AG20443 (cell line): ENCODE data around the gene SRXN1.
A peak's percentile ranks its signal among the peaks of the same experiment; 100 is the strongest.
"Not testable (repeated sequence)": the region's sequence is repeated elsewhere in the genome, so short reads cannot be mapped to it uniquely, and the experiment has no call there.

ENCODE experiments used
- DNase-seq: peaks from one replicate; pipeline ENCODE4 v3.0.0; 2012; ENCODE audit warnings: low spot score, mixed read lengths

SRXN1 gene

GRCh38 chr20:653110-653589 lies at the start of gene SRXN1:
SRXN1 (minus strand) TSS chr20:653200; CDS start chr20:653185, 15 bp downstream.
- DNase-seq: peak; percentile 98

DNA sequence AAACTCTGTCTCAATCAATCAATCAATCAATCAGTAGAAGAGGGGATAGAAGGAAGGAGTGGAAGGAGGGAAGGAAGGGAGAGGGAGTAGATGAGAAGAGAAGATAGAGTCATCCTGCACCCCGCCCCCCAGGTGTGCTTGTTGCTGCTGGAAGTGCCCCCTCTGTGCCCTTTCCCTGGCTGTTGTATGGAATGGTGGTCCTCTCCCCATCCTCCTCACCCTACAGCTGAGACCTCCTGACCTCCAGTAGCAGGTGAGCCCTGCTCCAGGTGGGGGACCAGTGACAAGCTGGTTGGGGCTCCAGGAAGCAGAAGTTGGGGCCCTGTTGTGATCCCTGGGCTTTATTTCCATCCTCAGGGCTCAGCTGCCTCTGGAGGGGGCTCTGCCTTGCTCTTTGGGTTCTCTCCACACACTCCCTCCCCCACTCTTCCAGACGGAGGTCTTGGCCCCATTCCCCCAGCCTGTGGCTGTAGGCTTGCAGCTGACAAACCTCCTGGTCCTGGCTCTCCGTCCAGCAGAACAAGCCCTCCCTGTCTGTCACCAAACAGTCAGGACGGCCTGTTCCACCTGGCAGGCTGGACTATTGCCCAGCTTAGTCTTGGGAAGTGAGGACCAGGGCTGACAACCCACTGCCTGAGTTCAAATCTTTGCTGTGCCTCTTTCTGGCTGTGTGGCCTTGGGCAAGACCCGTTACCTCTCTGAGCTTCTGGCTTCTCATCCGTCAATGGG lies 48.6 kb upstream of the SRXN1 start:
- DNase-seq: no peak

- no peak for DNase-seq
Observed at GRCh38 chr20:699811-700338, 46.9 kb upstream of the SRXN1 start.

DNA sequence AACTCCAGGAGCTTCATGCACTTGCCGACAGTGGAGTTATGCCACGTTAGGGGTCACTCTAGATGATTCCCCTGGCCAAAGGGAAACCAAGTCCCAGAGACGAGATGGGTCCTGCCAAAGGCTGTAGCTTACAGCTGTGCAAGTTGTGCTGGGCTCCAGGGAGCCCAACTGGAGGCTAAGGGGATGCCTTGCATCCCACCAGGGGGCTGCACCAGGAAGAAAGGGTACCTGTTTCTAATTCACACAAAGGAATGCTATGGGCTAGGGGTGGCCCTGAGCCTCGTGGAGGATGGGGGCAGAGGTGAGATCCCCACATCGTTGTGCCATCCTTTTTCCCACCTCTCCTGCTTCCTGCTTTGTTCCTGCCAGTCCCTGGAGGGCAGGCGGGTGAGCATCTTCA lies 46.3 kb upstream of the SRXN1 start:
- no peak for DNase-seq

GRCh38 chr20:698276-698675 lies 45.3 kb upstream of the SRXN1 start:
- no peak for DNase-seq

GRCh38 chr20:697826-698225 lies 44.8 kb upstream of the SRXN1 start:
- no peak for DNase-seq

GRCh38 chr20:695165-695866 lies 42.3 kb upstream of the SRXN1 start:
- DNase-seq: no peak

GRCh38 chr20:694496-694895 lies 41.5 kb upstream of the SRXN1 start:
- no peak for DNase-seq

DNA sequence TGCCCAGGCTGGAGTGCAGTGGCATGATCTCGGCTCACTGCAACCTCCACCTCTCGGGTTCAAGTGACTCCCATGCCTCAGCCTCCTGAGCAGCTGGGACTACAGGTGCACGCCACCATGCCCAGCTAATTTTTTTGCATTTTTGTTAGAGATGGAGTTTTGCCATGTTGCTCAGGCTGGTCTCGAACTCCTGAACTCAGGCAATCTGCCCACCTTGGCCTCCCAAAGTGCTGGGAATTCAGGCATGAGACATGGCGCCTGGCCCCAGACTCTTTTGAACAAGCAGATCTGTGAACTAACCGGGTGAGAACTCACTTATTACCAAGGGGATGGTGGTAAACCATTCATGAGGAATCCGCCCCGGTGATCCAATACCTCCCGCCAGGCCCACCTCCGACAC lies 40.8 kb upstream of the SRXN1 start:
- not testable (repeated sequence) for DNase-seq

GRCh38 chr20:692044-692443 lies 39.0 kb upstream of the SRXN1 start:
- DNase-seq: no peak

GRCh38 chr20:689947-690346 lies 36.9 kb upstream of the SRXN1 start:
- DNase-seq: no peak

DNA sequence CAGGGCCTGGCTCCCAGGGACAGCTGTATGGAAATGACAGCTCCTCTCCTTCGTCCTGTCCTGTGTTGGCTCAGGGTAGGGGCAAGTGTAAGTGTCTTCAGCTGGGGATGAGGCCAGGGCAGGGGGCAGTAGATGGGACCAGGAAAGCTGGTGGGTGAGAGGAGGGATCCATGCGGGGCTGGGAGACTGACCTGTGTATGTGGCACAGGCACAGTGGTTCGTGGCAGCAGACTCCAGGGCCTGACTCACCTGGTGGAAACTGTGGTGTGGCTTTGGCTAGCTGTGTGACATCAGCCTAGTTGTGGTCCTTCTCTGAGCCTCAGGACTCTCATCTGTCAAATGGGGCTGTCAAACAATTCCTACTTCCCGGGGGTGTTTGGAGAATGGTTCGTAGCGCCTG lies 36.3 kb upstream of the SRXN1 start:
- DNase-seq: no peak

- no peak for DNase-seq
Observed at GRCh38 chr20:688809-689212, 35.8 kb upstream of the SRXN1 start.

DNA sequence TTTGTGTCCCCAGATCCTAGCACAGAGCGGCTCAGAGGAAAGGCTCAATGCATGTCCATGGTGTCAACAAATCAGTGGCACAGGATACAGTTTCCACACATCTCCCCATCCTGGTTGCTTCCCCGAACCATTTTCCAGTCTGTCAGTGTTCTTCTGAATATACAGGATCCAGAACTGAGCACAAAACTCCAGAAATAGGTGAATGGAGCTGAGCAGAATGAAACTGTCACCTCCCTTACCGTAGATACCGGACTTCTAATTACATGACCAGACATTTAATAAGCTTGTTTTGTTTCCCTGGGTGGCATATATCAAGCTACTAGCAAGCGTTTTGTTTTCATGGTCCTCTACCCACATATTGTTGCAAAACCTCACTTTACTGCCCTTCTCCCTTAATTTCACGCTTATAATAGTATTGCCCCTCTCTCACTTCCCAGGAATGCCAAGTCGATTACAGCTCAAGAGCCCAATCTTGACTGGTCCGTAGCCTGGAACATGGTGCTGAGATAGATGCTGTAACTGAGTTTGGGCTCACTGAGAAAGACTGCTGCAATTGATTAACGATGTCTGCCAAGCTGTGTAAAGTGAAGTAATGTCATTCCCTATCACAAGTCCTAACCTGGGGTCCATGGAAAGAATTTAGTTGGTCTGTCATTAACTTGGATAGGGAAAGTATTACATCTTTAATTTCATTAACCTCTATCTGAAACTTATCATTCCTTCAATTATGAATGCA lies 34.6 kb upstream of the SRXN1 start:
- no peak for DNase-seq

GRCh38 chr20:684676-685319 lies 31.8 kb upstream of the SRXN1 start:
- DNase-seq: no peak

DNA sequence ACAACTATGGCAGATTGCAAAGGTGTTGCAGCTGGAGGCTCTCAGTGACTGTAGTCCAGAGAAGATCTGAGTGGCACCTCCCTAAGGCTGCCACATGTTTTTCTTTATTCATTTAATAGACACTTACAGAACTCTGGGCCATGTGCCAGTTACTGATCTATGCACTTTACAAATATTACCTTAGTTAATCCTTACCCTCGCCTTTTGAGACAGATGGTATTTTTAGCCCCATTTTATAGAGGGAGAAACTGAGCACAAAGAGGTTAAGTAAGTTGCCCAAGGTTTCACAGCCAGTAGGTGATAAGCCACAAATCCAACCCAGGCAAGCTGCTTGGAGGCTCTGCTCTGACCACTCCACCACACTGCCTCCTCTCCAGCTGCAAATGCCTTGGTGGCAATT lies 29.1 kb upstream of the SRXN1 start:
- DNase-seq: no peak

DNA sequence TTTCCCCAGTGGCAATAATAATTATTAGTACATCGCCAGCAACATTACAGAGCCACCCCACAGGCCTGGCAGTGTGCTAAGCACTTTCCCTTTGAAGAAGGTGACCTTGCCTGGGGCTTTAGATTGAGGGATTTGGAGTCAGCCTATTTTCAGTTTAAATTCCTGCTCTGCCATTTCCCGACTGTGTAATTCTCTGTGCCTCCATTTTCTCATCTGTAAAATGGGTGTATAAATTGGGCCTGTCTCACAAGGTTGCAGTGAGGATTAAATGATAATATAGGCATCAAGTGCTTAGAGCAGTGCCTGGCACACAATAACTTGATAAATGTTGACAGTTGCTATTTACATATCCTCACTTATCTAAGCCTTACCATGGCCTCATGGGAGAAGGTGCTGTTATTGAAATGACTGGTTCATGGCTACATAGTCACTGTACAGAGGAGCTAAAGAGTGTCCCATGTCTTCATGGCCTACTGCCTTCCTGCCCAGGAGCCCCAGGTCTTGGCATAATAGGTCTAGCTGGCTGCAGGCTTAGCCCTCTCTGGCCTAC lies 27.7 kb upstream of the SRXN1 start:
- no peak for DNase-seq

GRCh38 chr20:677957-678356 lies 25.0 kb upstream of the SRXN1 start:
- no peak for DNase-seq

DNA sequence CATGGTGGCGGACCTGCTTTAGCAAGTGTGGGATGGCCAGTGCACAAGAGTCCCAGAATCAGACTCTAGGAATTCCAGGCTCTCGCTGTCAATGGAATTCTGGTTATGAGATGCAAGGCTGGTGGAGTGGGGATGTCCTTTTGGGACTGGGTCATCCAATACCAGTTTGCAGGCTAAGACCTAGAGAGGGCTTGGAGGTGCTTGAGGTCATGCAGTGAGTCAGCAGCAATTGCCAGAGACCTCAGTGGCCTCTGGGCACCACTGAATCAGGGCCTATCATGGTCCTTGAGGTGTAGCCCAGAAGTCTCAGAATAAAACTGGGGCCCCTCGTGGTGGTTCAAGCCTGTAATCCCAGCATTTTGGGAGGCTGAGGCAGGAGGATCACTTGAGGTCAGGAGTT lies 24.0 kb upstream of the SRXN1 start:
- no peak for DNase-seq

DNA sequence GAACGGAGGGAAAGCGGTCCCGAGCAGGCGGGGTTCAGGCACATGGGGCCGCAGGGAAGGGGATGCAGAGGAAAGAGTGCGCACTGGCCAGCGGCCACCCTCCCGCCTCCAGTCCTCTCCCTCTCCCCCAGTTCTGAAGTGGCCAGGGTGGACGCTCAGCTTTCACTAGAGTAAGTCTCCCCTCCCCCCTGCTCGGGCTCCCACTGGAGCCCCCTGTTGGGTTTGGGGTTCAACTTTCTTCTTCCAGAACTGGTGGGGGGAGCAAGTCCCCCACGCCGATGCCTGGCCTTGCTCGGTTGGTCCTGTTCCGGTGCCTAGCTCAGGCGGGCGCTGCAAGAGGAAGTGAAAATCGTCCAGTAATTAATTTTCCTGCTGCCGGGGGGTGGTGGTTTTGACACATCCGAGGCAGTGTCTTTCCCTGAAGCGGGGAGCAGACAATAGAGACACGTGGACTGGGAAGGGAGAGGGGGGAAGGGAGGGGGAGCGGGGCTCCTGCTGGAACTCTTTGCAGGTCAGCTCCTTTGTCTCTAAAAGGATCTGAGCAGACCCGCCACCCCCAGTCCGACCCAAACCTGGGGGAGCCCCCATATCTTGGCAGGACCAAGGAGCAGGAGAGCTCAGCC lies 23.4 kb upstream of the SRXN1 start:
- no peak for DNase-seq
